Right lobe of liver (tissue), 4 donors: Measurements from ENCODE around the gene RBMS3.

Experiments used
- CTCF ChIP-seq, 4 donors: fragments of 200-600 bp in 3 of 4; fragments of 450-650 bp in 1 of 4; IDR thresholded peaks; one replicate each; pipeline versions ENCODE4 v1.5.1 to v1.8.0; 2016 to 2022; ENCODE audit warnings: antibody characterized with exemption in 4 of 4, mild to moderate bottlenecking in 2 of 4
- POLR2A ChIP-seq: fragments of 450-650 bp; IDR thresholded peaks from one replicate; pipeline ENCODE4 v1.6.1; 2017; ENCODE audit warnings: antibody characterized with exemption, mild to moderate bottlenecking
- donor health status: DM: no; HTN: no; CAD: no.
- donor health status: DM: no; HTN: no; CAD: no.
- donor health status: DM: no; HTN: yes; CAD: no.

- TF ChIP-seq CTCF (IDR thresholded peaks at IDR 0.05) (no peak), POLR2A (no peak)
Observed at GRCh38 chr3:29773481-29773880, 492.6 kb downstream of the RBMS3 start.
